22Rv1 (cell line): Measurements from ENCODE around the gene TLR6.

Source experiments
- CTCF ChIP-seq: fragments of 450-650 bp; IDR thresholded peaks from 2 replicates; pipeline ENCODE4 v1.5.1; 2017; ENCODE audit warnings: mild to moderate bottlenecking
- ZFX ChIP-seq: fragments of 450-650 bp; IDR thresholded peaks from 2 replicates; pipeline ENCODE4 v1.6.1; 2017; ENCODE audit warnings: antibody characterized with exemption, borderline replicate concordance

GRCh38 chr4:38856046-38856445 lies 571 bp downstream of the TLR6 start:
- TF ChIP-seq CTCF, result no peak
- TF ChIP-seq ZFX, result no peak
